DOHH2 (cell line): ENCODE data around the gene CSNK1A1.

Source experiments
- H3F3A ChIP-seq: fragments of 200-600 bp; sonication (generic), shearing (Covaris generic); 2 replicates; pipeline ENCODE4 v1.6.0; 2016; ENCODE audit warnings: antibody characterized with exemption, mild to moderate bottlenecking; ENCODE audit not compliant: control insufficient read depth, insufficient read depth
- H3K27ac ChIP-seq: fragments of 200-600 bp; sonication (generic); 2 replicates; pipeline ENCODE4 v1.5.1; 2014; ENCODE audit warnings: low read depth, mild to moderate bottlenecking, low read length, moderate library complexity
- H3K27me3 ChIP-seq: fragments of 200-600 bp; sonication (generic); 2 replicates; pipeline ENCODE4 v1.6.1; 2014; ENCODE audit warnings: mild to moderate bottlenecking, low read length, mixed read lengths; ENCODE audit not compliant: control insufficient read depth
- H3K36me3 ChIP-seq: fragments of 200-600 bp; sonication (generic); 2 replicates; pipeline ENCODE4 v1.6.1; 2014; ENCODE audit warnings: mild to moderate bottlenecking, low read length, moderate library complexity, mixed read lengths; ENCODE audit not compliant: control insufficient read depth
- H3K4me1 ChIP-seq: fragments of 200-600 bp; sonication (generic); 2 replicates; pipeline ENCODE4 v1.6.1; 2014; ENCODE audit warnings: mild to moderate bottlenecking, low read length, mixed read lengths; ENCODE audit not compliant: control insufficient read depth
- H3K4me2 ChIP-seq: fragments of 200-600 bp; sonication (generic); 2 replicates; pipeline ENCODE4 v1.6.0; 2014; ENCODE audit warnings: mild to moderate bottlenecking, low read length, moderate library complexity
- H3K4me3 ChIP-seq: fragments of 200-600 bp; sonication (generic); 2 replicates; pipeline ENCODE4 v1.5.1; 2014; ENCODE audit warnings: mild to moderate bottlenecking, low read length, mixed read lengths
- H3K79me2 ChIP-seq: fragments of 200-600 bp; sonication (generic); 2 replicates; pipeline ENCODE4 v1.6.1; 2014; ENCODE audit warnings: mild to moderate bottlenecking, low read length, mixed read lengths; ENCODE audit not compliant: control insufficient read depth
- H3K9me2 ChIP-seq: fragments of 200-600 bp; sonication (generic); replicated peaks from 2 replicates; pipeline ENCODE4 v1.6.1; 2014; ENCODE audit warnings: mild to moderate bottlenecking, low read length, mixed read lengths; ENCODE audit not compliant: control insufficient read depth
- H3K9me3 ChIP-seq: fragments of 200-600 bp; sonication (generic); 2 replicates; pipeline ENCODE4 v1.6.1; 2014; ENCODE audit warnings: antibody characterized with exemption, low read length, mixed read lengths; ENCODE audit not compliant: control insufficient read depth, insufficient read depth
- H4K20me1 ChIP-seq: fragments of 200-600 bp; sonication (generic); 2 replicates; pipeline ENCODE4 v1.6.0; 2014; ENCODE audit warnings: low read depth, mild to moderate bottlenecking, antibody characterized with exemption, low read length, moderate library complexity; ENCODE audit not compliant: control insufficient read depth, insufficient read depth
- CTCF ChIP-seq: fragments of 200-600 bp; sonication (generic); IDR thresholded peaks from one replicate; pipeline ENCODE4 v1.5.1; 2014; ENCODE audit warnings: antibody characterized with exemption, mild to moderate bottlenecking, low read depth, low read length; ENCODE audit not compliant: poor library complexity, severe bottlenecking
- EZH2phosphoT487 ChIP-seq: fragments of 200-600 bp; sonication (generic); IDR thresholded peaks from 2 replicates; pipeline ENCODE4 v1.6.1; 2017; ENCODE audit warnings: borderline replicate concordance, mild to moderate bottlenecking, antibody characterized with exemption, low read length, moderate library complexity, mixed read lengths

The CSNK1A1 gene

GRCh38 chr5:149486726-149487635 lies 64.3 kb downstream of the CSNK1A1 start:
- H3K27ac ChIP-seq, result no peak overlapping the region
- no peaks in the 10 kb centered on the region for H3K79me2 ChIP-seq
- H3K9me2 ChIP-seq, result no peaks in the 10 kb centered on the region
- no peak overlapping the region for H3K4me3 ChIP-seq
- no peak overlapping the region for H3K4me2 ChIP-seq
- H3K36me3 ChIP-seq, result no peaks in the 10 kb centered on the region
- H4K20me1 ChIP-seq, result no peaks in the 10 kb centered on the region
- peaks cover 7% of the 10 kb centered on the region; the same call in 1 of the 2 replicates for H3K27me3 ChIP-seq
- TF ChIP-seq EZH2phosphoT487, result no peak
- TF ChIP-seq CTCF, result no peak
- H3F3A ChIP-seq, result peaks cover 12% of the 10 kb centered on the region
- no peaks in the 10 kb centered on the region for H3K4me1 ChIP-seq
- no peaks in the 10 kb centered on the region for H3K9me3 ChIP-seq

GRCh38 chr5:149485655-149486615 lies 65.3 kb downstream of the CSNK1A1 start:
- Histone ChIP-seq H3K9me3 (no peaks in the 10 kb centered on the region), H3K27me3 (peaks cover 7% of the 10 kb centered on the region; the same call in 1 of the 2 replicates), H3K4me2 (no peak overlapping the region), H4K20me1 (no peaks in the 10 kb centered on the region), H3F3A (peaks cover 5% of the 10 kb centered on the region), H3K79me2 (no peaks in the 10 kb centered on the region), H3K36me3 (no peaks in the 10 kb centered on the region), H3K4me3 (no peak overlapping the region), H3K4me1 (no peaks in the 10 kb centered on the region), H3K9me2 (no peaks in the 10 kb centered on the region), H3K27ac (no peak overlapping the region)
- TF ChIP-seq EZH2phosphoT487 (no peak), CTCF (no peak)

GRCh38 chr5:149481485-149481884 lies 69.8 kb downstream of the CSNK1A1 start:
- Histone ChIP-seq H3K9me2 (no peaks in the 10 kb centered on the region), H3K36me3 (no peaks in the 10 kb centered on the region), H3K9me3 (no peaks in the 10 kb centered on the region), H3K27ac (no peak overlapping the region), H3F3A (no peaks in the 10 kb centered on the region), H4K20me1 (no peaks in the 10 kb centered on the region), H3K27me3 (no peaks in the 10 kb centered on the region), H3K4me1 (no peaks in the 10 kb centered on the region), H3K4me3 (no peak overlapping the region), H3K79me2 (no peaks in the 10 kb centered on the region), H3K4me2 (no peak overlapping the region)
- TF ChIP-seq EZH2phosphoT487 (no peak), CTCF (no peak)
